ENCODE data around the gene FOCAD.

- TF ChIP-seq CTCF (IDR thresholded peaks at IDR 0.05) (no peak), POLR2A (IDR thresholded peaks at IDR 0.05) (no peak)
These were observed 9.0 kb downstream of the FOCAD start for GRCh38 chr9:20693068-20693467.

Measured in body of pancreas (tissue), 4 donors.